GM12864 (cell line): Measurements from ENCODE around the gene LGALS7B.
"Not testable (repeated sequence)": the region's sequence is repeated elsewhere in the genome, so short reads cannot be mapped to it uniquely, and the experiment has no call there.

Experiments used
- DNase-seq: peaks from one replicate; pipeline ENCODE4 v3.0.0-alpha.2; 2011; ENCODE audit warnings: low read depth
- H3K4me3 ChIP-seq: 2 replicates; pipeline ENCODE4 v1.5.1; 2011; ENCODE audit warnings: mild to moderate bottlenecking, low read depth, low read length, control low read depth
- TF ChIP-seq, protein P1 (sequence below): IDR thresholded peaks from 2 replicates; pipeline ENCODE4 v1.5.1; 2011; ENCODE audit warnings: low read depth, mild to moderate bottlenecking, moderate library complexity, low read length, control low read depth, inconsistent platforms; ENCODE audit errors: missing control alignments

The LGALS7B gene

DNA sequence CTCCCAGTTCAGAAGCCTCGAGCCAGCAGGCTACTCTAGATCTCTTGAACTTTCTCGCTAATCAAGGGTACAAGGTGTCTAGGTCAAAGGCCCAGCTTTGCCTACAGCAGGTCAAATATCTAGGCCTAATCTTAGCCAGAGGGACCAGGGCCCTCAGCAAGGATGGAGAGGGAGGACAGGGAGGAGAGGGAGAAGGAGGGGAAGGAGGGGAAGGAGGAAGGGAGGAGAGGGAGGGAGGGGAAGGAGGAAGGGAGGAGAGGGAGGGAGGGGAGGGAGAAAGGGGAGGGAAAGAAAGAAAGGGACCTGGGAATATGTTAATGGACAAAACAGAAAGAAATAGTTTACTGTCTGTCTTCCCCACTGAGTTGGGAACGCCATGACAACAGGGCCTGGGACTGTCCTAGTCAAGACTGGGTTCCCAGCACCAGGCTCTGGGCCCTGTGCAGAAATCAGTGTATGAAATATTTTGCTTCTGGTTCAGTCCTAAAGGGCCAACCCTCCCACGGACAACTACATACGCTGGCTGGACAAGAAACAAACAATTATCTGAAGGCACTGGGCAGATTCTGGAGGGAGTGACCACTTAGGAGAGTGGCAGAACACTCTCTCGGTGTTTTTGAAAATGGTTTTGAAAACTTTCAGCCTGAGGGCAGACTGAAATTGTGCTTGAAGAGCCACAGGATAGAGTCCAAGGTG is 38.0 kb downstream of the LGALS7B start:
- H3K4me3 ChIP-seq = no peak overlapping the region
- TF ChIP-seq, protein P1, sequence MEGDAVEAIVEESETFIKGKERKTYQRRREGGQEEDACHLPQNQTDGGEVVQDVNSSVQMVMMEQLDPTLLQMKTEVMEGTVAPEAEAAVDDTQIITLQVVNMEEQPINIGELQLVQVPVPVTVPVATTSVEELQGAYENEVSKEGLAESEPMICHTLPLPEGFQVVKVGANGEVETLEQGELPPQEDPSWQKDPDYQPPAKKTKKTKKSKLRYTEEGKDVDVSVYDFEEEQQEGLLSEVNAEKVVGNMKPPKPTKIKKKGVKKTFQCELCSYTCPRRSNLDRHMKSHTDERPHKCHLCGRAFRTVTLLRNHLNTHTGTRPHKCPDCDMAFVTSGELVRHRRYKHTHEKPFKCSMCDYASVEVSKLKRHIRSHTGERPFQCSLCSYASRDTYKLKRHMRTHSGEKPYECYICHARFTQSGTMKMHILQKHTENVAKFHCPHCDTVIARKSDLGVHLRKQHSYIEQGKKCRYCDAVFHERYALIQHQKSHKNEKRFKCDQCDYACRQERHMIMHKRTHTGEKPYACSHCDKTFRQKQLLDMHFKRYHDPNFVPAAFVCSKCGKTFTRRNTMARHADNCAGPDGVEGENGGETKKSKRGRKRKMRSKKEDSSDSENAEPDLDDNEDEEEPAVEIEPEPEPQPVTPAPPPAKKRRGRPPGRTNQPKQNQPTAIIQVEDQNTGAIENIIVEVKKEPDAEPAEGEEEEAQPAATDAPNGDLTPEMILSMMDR = no peak
- no peak for DNase-seq

DNA sequence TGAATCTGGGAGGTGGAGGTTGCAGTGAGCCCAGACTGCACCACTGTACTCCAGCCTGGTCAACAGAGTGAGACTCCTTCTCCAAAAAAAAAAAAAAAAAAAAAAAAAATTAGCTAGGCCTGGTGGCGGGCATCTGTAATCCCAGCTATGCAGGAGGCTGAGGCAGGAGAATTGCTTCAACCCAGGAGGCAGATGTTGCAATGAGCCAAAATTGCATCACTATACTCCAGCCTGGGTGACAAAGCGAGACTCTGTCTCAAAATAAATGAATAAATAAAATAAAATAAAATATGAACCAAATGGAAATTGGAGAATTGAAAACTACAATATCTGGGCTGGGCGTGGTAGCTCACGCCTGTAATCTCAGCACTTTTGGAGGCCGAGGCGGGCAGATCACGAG is 40.2 kb downstream of the LGALS7B start:
- not testable (repeated sequence) for DNase-seq, H3K4me3 ChIP-seq

DNA sequence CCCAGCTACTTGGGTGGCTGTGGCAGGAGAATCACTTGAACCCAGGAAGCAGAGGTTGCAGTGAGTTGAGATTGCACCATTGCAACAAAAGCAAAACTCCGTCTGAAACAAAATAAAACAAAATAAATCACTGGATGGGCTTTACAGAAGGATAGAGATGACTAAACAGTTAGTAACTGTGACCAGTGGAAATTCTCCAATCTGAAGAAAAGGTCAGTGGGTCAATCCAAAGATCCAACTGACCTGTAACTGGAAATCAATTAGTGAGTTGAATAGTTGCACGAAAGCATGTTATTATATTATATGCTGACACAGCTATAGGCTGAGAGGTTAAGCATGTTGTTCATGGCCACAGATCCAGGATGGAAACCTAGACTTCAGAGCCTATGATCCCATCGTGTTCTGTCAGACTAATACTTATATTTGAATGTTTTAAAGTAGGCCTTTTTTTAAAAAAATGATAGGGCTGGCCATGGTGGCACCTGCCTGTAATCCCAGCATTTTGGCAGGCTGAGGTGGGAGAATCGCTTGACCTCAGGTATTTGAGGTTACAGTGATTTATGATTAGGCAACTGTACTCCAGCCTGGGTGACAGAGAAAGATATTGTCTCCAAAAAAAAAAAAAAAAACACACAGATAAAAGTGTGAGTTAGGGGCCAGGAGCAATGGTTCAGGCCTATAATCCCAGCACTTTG is 41.2 kb downstream of the LGALS7B start:
- no peak overlapping the region for H3K4me3 ChIP-seq
- TF ChIP-seq, protein P1 = no peak
- DNase-seq = no peak

DNA sequence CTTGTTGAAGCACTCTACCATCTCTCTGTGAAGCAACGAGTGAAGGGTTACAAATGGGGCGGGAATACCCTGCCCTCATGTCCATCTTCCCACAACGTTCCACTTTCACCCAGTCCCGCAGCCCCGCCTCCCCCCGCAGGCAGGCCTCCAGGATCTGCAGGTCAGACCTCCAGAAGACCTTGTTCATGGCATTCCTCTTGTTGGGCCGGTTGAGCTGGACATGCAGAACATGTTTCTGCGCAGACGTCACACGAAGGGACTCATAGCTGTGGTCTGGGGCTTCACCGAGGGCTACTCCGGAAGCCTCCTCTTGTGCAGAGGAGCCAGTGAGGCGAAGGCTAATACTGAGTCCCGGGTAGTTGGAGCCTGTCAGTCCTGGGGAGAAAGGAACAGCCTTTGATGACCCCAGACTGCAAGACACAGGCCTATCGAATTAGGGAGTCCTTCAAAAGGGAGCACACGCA is 42.2 kb downstream of the LGALS7B start:
- no peak for DNase-seq
- H3K4me3 ChIP-seq = peak overlapping the region; percentile 83
- TF ChIP-seq, protein P1 = no peak

DNA sequence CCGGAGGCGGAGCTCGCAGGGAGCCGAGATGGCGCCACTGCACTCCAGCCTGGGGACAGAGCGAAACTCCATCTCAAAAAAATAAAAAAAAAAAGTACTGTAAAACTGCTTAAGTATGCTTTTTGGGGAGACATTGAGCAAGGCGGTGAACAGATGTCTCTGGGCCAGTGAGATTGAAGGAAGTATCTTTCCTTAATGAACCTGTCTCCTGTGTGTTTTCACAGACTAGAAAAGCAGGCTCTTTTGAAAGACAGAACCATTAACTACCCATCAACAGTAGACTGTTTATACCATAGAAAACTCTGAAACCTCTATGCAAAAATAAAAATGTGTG is 44.1 kb downstream of the LGALS7B start:
- no peak for DNase-seq
- TF ChIP-seq, protein P1 = no peak
- H3K4me3 ChIP-seq = no peak overlapping the region

DNA sequence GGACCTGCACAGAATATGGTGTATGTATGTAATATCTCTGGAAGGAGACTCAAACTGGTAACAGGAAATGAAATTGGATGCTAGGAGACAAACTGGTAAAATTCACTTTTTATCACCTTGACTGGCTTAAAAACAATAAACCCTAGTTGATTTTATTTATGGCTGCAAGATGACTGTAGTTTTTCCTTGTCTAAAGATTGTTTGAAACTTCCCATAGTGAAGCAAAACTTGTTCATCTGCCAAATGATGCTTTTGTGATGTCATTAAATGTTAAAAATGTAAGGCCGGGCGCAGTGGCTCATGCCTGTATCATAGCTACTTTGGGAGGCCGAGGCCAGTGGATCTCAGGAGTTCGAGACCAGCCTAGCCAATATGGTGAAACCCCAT is 45.1 kb downstream of the LGALS7B start:
- H3K4me3 ChIP-seq = no peak overlapping the region
- DNase-seq = no peak
- TF ChIP-seq, protein P1 = no peak

DNA sequence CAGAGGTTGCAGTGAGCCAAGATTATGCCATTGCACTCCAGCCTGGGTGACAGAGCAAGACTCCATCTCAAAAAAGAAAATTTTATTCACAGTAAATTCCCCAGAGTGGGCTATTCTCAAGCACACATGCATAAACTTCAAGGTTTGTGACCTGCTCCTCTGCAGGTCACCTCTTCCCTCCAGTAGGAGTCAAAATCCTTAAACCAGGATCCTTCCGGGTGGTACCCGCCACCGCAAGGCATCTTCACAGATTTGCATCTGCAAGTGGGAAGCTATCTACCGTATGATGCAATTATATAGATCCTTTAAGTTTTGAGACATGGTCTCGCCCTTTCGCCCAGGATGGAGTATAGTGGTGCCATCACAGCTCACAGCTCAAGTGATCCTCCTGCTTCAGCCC is 45.6 kb downstream of the LGALS7B start:
- no peak for DNase-seq
- no peak overlapping the region for H3K4me3 ChIP-seq

More for the DNA sequence above, 45.6 kb downstream of the LGALS7B start:
- TF ChIP-seq, protein P1 = no peak
